ENCODE measurements around the gene YBX3. TPM values are rescaled to one million over a fixed set of nuclear protein-coding genes. Genes with fewer than 3 reads are reported as not detected.

YBX3 gene
- polyA plus RNA-seq, 6 donors from 2014 or later = 198 to 630 (median 365) TPM

DNA sequence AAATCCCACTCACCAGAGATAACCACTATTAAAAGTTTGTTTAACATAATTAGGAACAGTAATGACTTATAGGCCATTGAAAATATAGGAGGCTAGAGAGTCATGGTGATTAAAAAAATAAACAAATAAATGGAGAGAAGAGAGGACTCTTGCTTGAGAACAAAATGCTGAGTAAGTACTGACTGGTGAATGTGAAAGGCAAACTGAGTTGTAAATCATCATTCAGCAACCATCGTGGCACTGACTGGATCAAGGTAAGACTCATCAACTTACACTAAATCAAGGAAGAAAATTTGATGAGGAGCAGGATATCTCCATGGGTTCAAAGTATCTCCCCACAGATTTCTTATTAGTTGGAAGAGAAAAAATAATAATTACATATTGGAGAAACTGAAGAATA lies 14.1 kb upstream of the YBX3 start:
- Mint-ChIP-seq H3K36me3 (no peaks in the 10 kb centered on the region), H3K4me1 (no peaks in the 10 kb centered on the region), H3K4me3 (no peak overlapping the region), H3K27ac (no peak overlapping the region), H3K27me3 (peaks cover 7 to 15% (median 10%) of the 10 kb centered on the region in 3 donors), H3K9me3 (no peaks in the 10 kb centered on the region)
- no peak for ATAC-seq (ENCODE audit: low read depth in 2 of 2)
- DNase-seq = no peak

- DNase-seq = no peak
- no peak for ATAC-seq (ENCODE audit: low read depth in 2 of 2)
- no peak overlapping the region for H3K27ac Mint-ChIP-seq
- peaks cover 11 to 15% (median 14%) of the 10 kb centered on the region in 3 donors for H3K27me3 Mint-ChIP-seq
- H3K9me3 Mint-ChIP-seq = no peaks in the 10 kb centered on the region
- no peaks in the 10 kb centered on the region for H3K4me1 Mint-ChIP-seq
- no peak overlapping the region for H3K4me3 Mint-ChIP-seq
- H3K36me3 Mint-ChIP-seq = no peaks in the 10 kb centered on the region
Observed at GRCh38 chr12:10736463-10736862, 13.3 kb upstream of the YBX3 start.

DNA sequence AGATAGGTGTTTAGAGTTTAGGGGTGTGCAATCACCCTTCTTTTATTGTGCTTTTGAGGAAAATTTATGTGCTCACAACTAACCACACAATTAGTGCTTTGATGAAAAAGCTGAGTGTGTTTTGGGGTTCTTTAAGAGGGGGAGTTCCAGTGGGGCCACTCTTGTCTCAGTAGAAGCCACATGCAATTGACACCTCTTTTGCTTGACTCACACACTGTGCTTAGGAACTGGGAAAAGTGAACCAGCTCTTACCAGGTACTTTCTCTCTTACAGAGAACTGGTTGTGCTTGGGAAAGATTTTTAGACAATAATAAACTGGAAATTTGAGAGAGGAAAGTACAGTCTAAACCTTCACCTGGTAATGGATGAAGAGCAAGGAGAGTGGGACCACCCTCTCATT lies 12.3 kb upstream of the YBX3 start:
- Mint-ChIP-seq H3K27me3 (peaks cover 13 to 20% (median 15%) of the 10 kb centered on the region in 3 donors), H3K36me3 (no peaks in the 10 kb centered on the region), H3K27ac (no peak overlapping the region), H3K9me3 (no peaks in the 10 kb centered on the region), H3K4me3 (no peak overlapping the region), H3K4me1 (no peaks in the 10 kb centered on the region)
- DNase-seq = no peak
- no peak for ATAC-seq (ENCODE audit: low read depth in 2 of 2)

DNA sequence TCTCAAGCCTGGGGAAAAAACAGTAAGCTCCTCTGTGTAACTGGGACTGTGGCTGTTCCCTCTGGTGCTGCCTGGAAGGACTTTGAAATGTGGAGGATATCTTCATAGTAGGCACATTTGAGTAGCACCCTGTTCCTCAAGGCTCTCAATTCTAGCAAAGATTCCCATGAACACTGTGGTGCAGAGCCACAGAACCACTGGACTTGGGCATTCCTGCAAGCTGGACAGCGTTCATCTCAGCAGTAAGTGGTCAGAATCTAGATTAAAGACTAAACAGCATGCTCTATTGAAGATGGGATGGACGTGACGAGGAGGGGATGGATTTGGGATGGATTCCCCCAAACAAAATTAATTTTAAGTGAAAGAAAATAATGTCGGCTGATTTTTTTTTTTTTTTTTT lies 9.4 kb upstream of the YBX3 start:
- peaks cover 13 to 24% (median 15%) of the 10 kb centered on the region in 3 donors for H3K27me3 Mint-ChIP-seq
- ATAC-seq (ENCODE audit: low read depth in 2 of 2) = no peak
- H3K27ac Mint-ChIP-seq = no peak overlapping the region
- DNase-seq = no peak
- H3K36me3 Mint-ChIP-seq = no peaks in the 10 kb centered on the region
- no peaks in the 10 kb centered on the region for H3K4me1 Mint-ChIP-seq
- H3K4me3 Mint-ChIP-seq = no peak overlapping the region
- no peaks in the 10 kb centered on the region for H3K9me3 Mint-ChIP-seq

GRCh38 chr12:10732066-10732465 lies 8.9 kb upstream of the YBX3 start:
- Mint-ChIP-seq H3K9me3 (no peaks in the 10 kb centered on the region), H3K36me3 (no peaks in the 10 kb centered on the region), H3K27me3 (peaks cover 13 to 29% (median 15%) of the 10 kb centered on the region in 3 donors), H3K4me1 (no peaks in the 10 kb centered on the region), H3K4me3 (no peak overlapping the region), H3K27ac (no peak overlapping the region)
- ATAC-seq (ENCODE audit: low read depth in 2 of 2) (no peak), DNase-seq (no peak)

DNA sequence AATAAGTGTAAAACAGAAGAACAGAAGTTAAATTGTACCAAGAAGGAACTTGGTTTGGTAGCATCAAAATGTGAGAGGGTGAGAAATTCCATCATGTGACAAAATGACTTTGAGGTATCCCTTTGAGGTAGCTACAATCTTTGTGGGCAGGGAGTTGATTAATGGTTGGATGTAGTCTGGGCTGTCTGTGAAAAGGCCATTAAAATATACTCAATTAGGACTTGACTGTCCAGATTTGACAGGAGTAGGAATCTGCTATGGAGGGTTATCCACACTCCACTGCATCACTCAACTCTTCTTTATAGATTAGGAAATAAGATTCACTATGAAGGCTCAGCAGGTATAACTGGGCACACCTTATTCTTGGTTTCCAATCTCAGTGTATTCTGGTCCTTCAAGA lies 7.4 kb upstream of the YBX3 start:
- Mint-ChIP-seq H3K9me3 (no peaks in the 10 kb centered on the region), H3K36me3 (no peaks in the 10 kb centered on the region), H3K27me3 (peaks cover 13 to 34% (median 15%) of the 10 kb centered on the region in 3 donors), H3K4me3 (no peak overlapping the region), H3K27ac (no peak overlapping the region), H3K4me1 (no peaks in the 10 kb centered on the region)
- no peak for DNase-seq
- ATAC-seq (ENCODE audit: low read depth in 2 of 2) = no peak

DNA sequence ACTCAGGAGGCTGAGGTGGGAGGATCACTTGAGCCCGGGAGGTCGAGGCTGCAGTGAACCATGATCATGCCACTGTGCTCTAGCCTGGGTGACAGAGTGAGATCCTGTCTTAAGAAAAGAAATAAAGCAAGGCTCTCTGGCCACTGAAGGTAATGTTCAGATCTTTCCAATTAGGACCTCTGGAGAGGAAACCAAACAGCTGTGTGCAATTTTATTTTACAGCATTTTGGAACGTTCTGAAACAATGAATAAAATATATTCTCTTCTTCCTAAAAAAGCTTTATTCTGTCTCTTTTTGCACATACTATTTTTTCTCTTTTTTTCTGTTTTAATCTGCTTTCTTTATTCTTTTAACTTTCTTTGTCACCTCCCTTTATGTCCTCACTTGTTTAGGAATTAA lies 5.0 kb upstream of the YBX3 start:
- Mint-ChIP-seq H3K27me3 (peaks cover 6 to 26% (median 9%) of the 10 kb centered on the region in 3 donors), H3K9me3 (no peaks in the 10 kb centered on the region), H3K36me3 (no peaks in the 10 kb centered on the region), H3K4me1 (peaks cover 0 to 14% (median 0%) of the 10 kb centered on the region in 3 donors), H3K4me3 (no peak overlapping the region), H3K27ac (no peak overlapping the region)
- ATAC-seq (ENCODE audit: low read depth in 2 of 2) (no peak), DNase-seq (no peak)

DNA sequence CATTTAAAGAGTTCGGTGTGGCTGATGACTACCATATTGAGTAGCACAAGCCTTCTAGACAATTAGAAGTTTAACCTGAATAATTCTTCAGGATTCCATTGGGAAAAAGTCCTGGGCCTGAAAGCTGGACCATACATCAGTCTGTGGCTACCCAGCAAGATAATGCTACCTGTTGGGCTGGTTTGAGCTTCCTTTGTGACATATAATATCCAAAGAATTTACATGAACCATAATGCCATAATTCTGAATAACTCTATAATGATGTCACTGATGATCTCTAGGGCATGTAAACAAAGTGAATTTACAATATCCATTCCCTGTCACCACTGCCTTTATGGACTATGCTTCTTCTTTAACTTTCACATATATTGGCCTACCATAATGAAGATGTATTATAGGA lies 3.8 kb upstream of the YBX3 start:
- H3K4me1 Mint-ChIP-seq = peaks cover 6 to 17% (median 7%) of the 10 kb centered on the region in 3 donors
- no peaks in the 10 kb centered on the region for H3K36me3 Mint-ChIP-seq
- peaks cover 0 to 24% (median 6%) of the 10 kb centered on the region in 3 donors for H3K27me3 Mint-ChIP-seq
- no peak overlapping the region for H3K4me3 Mint-ChIP-seq
- peaks cover 0 to 2% (median 0%) of the 10 kb centered on the region in 7 donors for H3K9me3 Mint-ChIP-seq
- ATAC-seq (ENCODE audit: low read depth in 2 of 2) (no peak), DNase-seq (no peak)
- no peak overlapping the region for H3K27ac Mint-ChIP-seq

GRCh38 chr12:10725003-10725402 lies 1.9 kb upstream of the YBX3 start:
- H3K4me1 Mint-ChIP-seq = peaks cover 14 to 36% (median 16%) of the 10 kb centered on the region in 3 donors
- no peaks in the 10 kb centered on the region for H3K36me3 Mint-ChIP-seq
- H3K27me3 Mint-ChIP-seq = peaks cover 0 to 11% (median 0%) of the 10 kb centered on the region in 3 donors
- H3K27ac Mint-ChIP-seq = peak overlapping the region in 1 of 6 donors; percentile 100
- no peak for DNase-seq
- peaks cover 0 to 2% (median 0%) of the 10 kb centered on the region in 7 donors for H3K9me3 Mint-ChIP-seq
- ATAC-seq (ENCODE audit: low read depth in 2 of 2) = no peak
- H3K4me3 Mint-ChIP-seq = peak overlapping the region in 2 of 8 donors; percentile 36 to 61

DNA sequence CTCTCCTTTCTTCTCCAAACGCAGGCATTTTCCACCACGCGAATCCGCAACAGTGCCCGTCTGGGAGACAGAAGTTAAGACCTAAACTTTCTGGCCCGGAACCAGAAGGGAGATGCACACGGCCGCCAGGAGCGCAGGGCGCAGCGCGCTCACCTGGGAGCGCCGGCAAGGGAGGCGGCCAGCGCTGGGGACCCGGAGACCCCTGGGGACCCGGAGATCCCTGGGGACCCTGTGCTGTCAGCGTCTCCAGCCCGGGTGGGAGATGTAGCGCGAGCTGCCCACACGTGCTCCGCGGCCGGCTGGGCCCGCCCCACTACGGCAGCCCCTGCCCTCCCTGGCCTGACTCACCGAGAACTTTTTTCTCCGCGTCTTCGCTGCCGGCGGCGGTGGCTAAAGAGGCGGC lies 620 bp downstream of the YBX3 start:
- H3K36me3 Mint-ChIP-seq = no peaks in the 10 kb centered on the region
- DNase-seq (peak; percentile 86), ATAC-seq (ENCODE audit: low read depth in 2 of 2) (peak; percentile 52 to 55)
- peak overlapping the region; percentile 91 to 99 (median 97) for H3K4me3 Mint-ChIP-seq
- H3K4me1 Mint-ChIP-seq = peaks cover 16 to 44% (median 21%) of the 10 kb centered on the region in 3 donors
- peaks cover 0 to 10% (median 0%) of the 10 kb centered on the region in 3 donors for H3K27me3 Mint-ChIP-seq
- H3K27ac Mint-ChIP-seq = peak overlapping the region; percentile 99 to 100 (median 100)
- peaks cover 0 to 2% (median 0%) of the 10 kb centered on the region in 7 donors for H3K9me3 Mint-ChIP-seq

DNA sequence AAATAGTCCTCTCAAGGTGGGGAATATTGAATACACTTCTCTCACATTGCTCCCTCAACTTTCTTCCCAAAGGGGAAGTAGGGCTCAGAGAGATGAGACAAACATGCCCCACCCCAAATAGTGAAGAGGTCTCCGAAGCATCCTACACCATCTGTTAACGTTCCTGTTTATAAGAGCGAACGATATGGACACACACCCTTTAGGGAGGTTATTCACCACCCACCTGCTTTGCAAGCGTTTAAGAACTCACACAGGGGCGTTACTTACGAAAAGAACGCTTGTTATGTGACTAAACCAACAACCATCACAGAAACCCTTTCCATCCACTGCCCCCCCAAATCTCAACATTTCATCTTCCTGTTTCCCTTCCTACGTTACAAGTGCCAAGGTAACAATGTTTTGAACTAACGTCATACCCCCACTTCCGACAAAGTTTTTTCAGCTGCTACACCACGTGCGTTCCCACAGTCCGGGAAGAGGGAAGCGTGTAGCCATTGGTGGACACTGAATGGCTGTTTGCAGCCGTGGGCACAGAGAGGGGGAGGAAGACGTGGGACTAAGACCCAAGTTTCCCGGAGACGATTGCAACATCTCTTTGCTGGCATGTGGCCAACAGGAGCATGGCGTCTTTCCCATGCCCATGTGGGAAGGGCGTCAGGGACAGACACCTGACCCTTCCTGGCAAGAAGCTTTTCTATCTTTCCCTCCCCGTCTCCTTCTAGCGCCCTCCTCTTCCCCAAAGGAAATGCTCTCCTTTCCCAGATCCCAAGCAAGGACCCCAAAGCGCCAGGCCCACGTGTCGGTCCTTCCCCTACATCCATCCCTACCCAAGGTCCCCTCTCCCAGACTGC lies 1.2 kb downstream of the YBX3 start:
- peak overlapping the region; percentile 99 to 100 (median 100) for H3K27ac Mint-ChIP-seq

GRCh38 chr12:10720974-10721650 lies 2.0 kb downstream of the YBX3 start:
- peak overlapping the region; percentile 91 to 99 (median 97) for H3K4me3 Mint-ChIP-seq
- DNase-seq (no peak), ATAC-seq (ENCODE audit: low read depth in 2 of 2) (no peak)
- peaks cover 16 to 44% (median 31%) of the 10 kb centered on the region in 3 donors for H3K4me1 Mint-ChIP-seq
- peaks cover 0 to 1% of the 10 kb centered on the region in 2 donors for H3K36me3 Mint-ChIP-seq
- H3K9me3 Mint-ChIP-seq = peaks cover 0 to 2% (median 0%) of the 10 kb centered on the region in 7 donors
- H3K27me3 Mint-ChIP-seq = peaks cover 0 to 2% (median 0%) of the 10 kb centered on the region in 3 donors
- peak overlapping the region; percentile 99 to 100 (median 100) for H3K27ac Mint-ChIP-seq

More for the DNA sequence above, 1.2 kb downstream of the YBX3 start:
- Mint-ChIP-seq H3K36me3 (no peaks in the 10 kb centered on the region), H3K27me3 (peaks cover 0 to 4% (median 0%) of the 10 kb centered on the region in 3 donors), H3K4me1 (peaks cover 16 to 44% (median 26%) of the 10 kb centered on the region in 3 donors), H3K9me3 (peaks cover 0 to 2% (median 0%) of the 10 kb centered on the region in 7 donors), H3K4me3 (peak overlapping the region; percentile 91 to 99 (median 97))
- ATAC-seq (ENCODE audit: low read depth in 2 of 2) (peak; percentile 69 to 70), DNase-seq (peak; percentile 93)

- H3K4me3 Mint-ChIP-seq = peak overlapping the region in 1 of 8 donors; percentile 38
Observed at GRCh38 chr12:10719482-10719881, 3.6 kb downstream of the YBX3 start.

More at GRCh38 chr12:10719482-10719881, 3.6 kb downstream of the YBX3 start:
- Mint-ChIP-seq H3K27me3 (no peaks in the 10 kb centered on the region), H3K9me3 (peaks cover 0 to 2% (median 0%) of the 10 kb centered on the region in 7 donors), H3K4me1 (peaks cover 20 to 41% (median 31%) of the 10 kb centered on the region in 3 donors), H3K27ac (peak overlapping the region; percentile 51 to 100 (median 76)), H3K36me3 (peaks cover 5 to 10% of the 10 kb centered on the region in 2 donors)
- no peak for DNase-seq
- ATAC-seq (ENCODE audit: low read depth in 2 of 2) = no peak
